NCI-H2107 treated with DMSO at 0.1 percent for 48 hours (cell line): ENCODE data around the gene LRIT2.
"Not testable (repeated sequence)": the region's sequence is repeated elsewhere in the genome, so short reads cannot be mapped to it uniquely, and the experiment has no call there.

Experiments used
- DNase-seq: peaks from one replicate; lab custom pipeline; 2025; ENCODE audit not compliant: unreplicated experiment; lab: John Stamatoyannopoulos, UW

LRIT2 gene

GRCh38 chr10:84188815-84189214 is 36.5 kb downstream of the LRIT2 start:
- DNase-seq: no peak

GRCh38 chr10:84185526-84186175 is 39.7 kb downstream of the LRIT2 start:
- no peak for DNase-seq

GRCh38 chr10:84184517-84184916 is 40.8 kb downstream of the LRIT2 start:
- DNase-seq: no peak

GRCh38 chr10:84181631-84182030 is 43.7 kb downstream of the LRIT2 start:
- no peak for DNase-seq

- DNase-seq: not testable (repeated sequence)
Observed at GRCh38 chr10:84180386-84180785, 45.0 kb downstream of the LRIT2 start.

GRCh38 chr10:84179059-84179710 is 46.2 kb downstream of the LRIT2 start:
- DNase-seq: no peak

- DNase-seq: no peak
Observed at GRCh38 chr10:84178160-84178609, 47.2 kb downstream of the LRIT2 start.

GRCh38 chr10:84177541-84178141 is 47.7 kb downstream of the LRIT2 start:
- DNase-seq: no peak

GRCh38 chr10:84176836-84177474 is 48.4 kb downstream of the LRIT2 start:
- no peak for DNase-seq

- DNase-seq: no peak
Observed at GRCh38 chr10:84176351-84176750, 49.0 kb downstream of the LRIT2 start.

- DNase-seq: no peak
Observed at GRCh38 chr10:84175436-84175835, 49.9 kb downstream of the LRIT2 start.

- no peak for DNase-seq
Observed at GRCh38 chr10:84173501-84173929, 51.8 kb downstream of the LRIT2 start, which contains the start of gene GPR15LG. Gene GPR15LG, plus strand, starts transcription at chr10:84173801. Its CDS starts 51 bp downstream, at chr10:84173852.

GRCh38 chr10:84172467-84173356 is 52.6 kb downstream of the LRIT2 start:
- no peak for DNase-seq

GRCh38 chr10:84171700-84172466 is 53.5 kb downstream of the LRIT2 start:
- not testable (repeated sequence) for DNase-seq

GRCh38 chr10:84171237-84171636 is 54.1 kb downstream of the LRIT2 start:
- DNase-seq: not testable (repeated sequence)
